A549 treated with CORT108297 at 1 μM for 4 hours (cell line): Measurements from ENCODE around the gene COL4A6. TPM values are rescaled to one million over a fixed set of nuclear protein-coding genes. Genes with fewer than 3 reads are reported as not detected.

Source experiments
- total RNA-seq: library from RNA; stranded (reverse); fragments of 200-300 nt; extraction: Qiagen RNA extraction; gene quantifications from 5 replicates; pipeline ENCODE4 v1.2.3, GENCODE V29; 2022

COL4A6 gene
- total RNA-seq: 14.1 to 17.4 TPM (median 16.2 TPM) in 5 replicates

GRCh38 chrX:108438110-108438623, at the start of gene COL4A6:
COL4A6 (minus strand) TSS chrX:108438422; CDS start chrX:108438196, 226 bp downstream.

GRCh38 chrX:108439426-108439942, 1.3 kb upstream of the COL4A6 start, which contains the start of gene COL4A5:
COL4A5 (plus strand) TSS chrX:108439838; CDS start chrX:108440126, 288 bp downstream.

Other genes starting within 250 kb of the COL4A6 start
- 11.4 to 14.9 TPM (median 13.4 TPM) in 5 replicates for gene COL4A5, start 1.4 kb upstream of the COL4A6 start, total RNA-seq